Bronchial epithelial cell (primary cell): ENCODE data around the gene GRK4. TPM values are rescaled to one million over a fixed set of nuclear protein-coding genes. Genes with fewer than 3 reads are reported as not detected.
A peak's percentile ranks its signal among the peaks of the same experiment; 100 is the strongest.
"Not testable (repeated sequence)": the region's sequence is repeated elsewhere in the genome, so short reads cannot be mapped to it uniquely, and the experiment has no call there.

Experiments used
- DNase-seq: peaks from one replicate; pipeline ENCODE4 v3.0.0-alpha.2; 2010; ENCODE audit warnings: low read depth
- FAIRE-seq: peaks from 2 replicates; lab custom pipeline; 2011; peaks lifted over from hg19 to GRCh38; lab: Jason Lieb, UNC
- H3K27me3 ChIP-seq: 2 replicates; pipeline ENCODE4 v1.5.1; 2011; ENCODE audit warnings: low read length; ENCODE audit not compliant: control insufficient read depth, insufficient read depth
- H3K36me3 ChIP-seq: 2 replicates; pipeline ENCODE4 v1.5.1; 2011; ENCODE audit warnings: low read length; ENCODE audit not compliant: control insufficient read depth, insufficient read depth
- H3K4me3 ChIP-seq: 2 replicates; pipeline ENCODE4 v1.5.1; 2011; ENCODE audit warnings: mild to moderate bottlenecking, low read depth, low read length, control low read depth
- CTCF ChIP-seq: IDR thresholded peaks from 2 replicates; pipeline ENCODE4 v1.5.1; 2011; ENCODE audit warnings: mild to moderate bottlenecking, moderate library complexity, low read length, control low read depth, inconsistent platforms; ENCODE audit not compliant: insufficient read depth, severe bottlenecking
- total RNA-seq: library from RNA; depleted of rRNA; stranded (reverse); fragments of >200 nt; gene quantifications from 2 replicates; pipeline ENCODE4 v1.2.1, GENCODE V29; 2014

Gene GRK4
- total RNA-seq, 1 donor from 2014 or later = 3.7 TPM

- DNase-seq (no peak), FAIRE-seq (peak; percentile 40)
- H3K36me3 ChIP-seq = no peaks in the 10 kb centered on the region
- TF ChIP-seq CTCF = no peak
- H3K27me3 ChIP-seq = peaks cover 2% of the 10 kb centered on the region
- H3K4me3 ChIP-seq = no peak overlapping the region
Measured at GRCh38 chr4:2981256-2981819, 18.0 kb downstream of the GRK4 start.

- no peaks in the 10 kb centered on the region for H3K36me3 ChIP-seq
- TF ChIP-seq CTCF = no peak
- DNase-seq = no peak
- no peak for FAIRE-seq
- H3K27me3 ChIP-seq = peaks cover 2% of the 10 kb centered on the region
- H3K4me3 ChIP-seq = no peak overlapping the region
Measured at GRCh38 chr4:2982012-2982411, 18.6 kb downstream of the GRK4 start.

- H3K27me3 ChIP-seq, H3K36me3 ChIP-seq, H3K4me3 ChIP-seq, DNase-seq, FAIRE-seq: not testable (repeated sequence)
Measured at GRCh38 chr4:2983715-2984114, 20.3 kb downstream of the GRK4 start.

- TF ChIP-seq CTCF = no peak
- FAIRE-seq (peak; percentile 73), DNase-seq (peak; percentile 79)
Measured at GRCh38 chr4:2991243-2991642, 27.9 kb downstream of the GRK4 start.

GRCh38 chr4:2994917-2995316 is 31.5 kb downstream of the GRK4 start:
- TF ChIP-seq CTCF = no peak
- Histone ChIP-seq H3K36me3 (no peaks in the 10 kb centered on the region), H3K4me3 (no peak overlapping the region), H3K27me3 (peaks cover 2% of the 10 kb centered on the region)
- DNase-seq (no peak), FAIRE-seq (no peak)

More at GRCh38 chr4:2991243-2991642, 27.9 kb downstream of the GRK4 start:
- Histone ChIP-seq H3K36me3 (no peaks in the 10 kb centered on the region), H3K4me3 (no peak overlapping the region), H3K27me3 (no peaks in the 10 kb centered on the region)

GRCh38 chr4:2995546-2996265 is 32.3 kb downstream of the GRK4 start:
- FAIRE-seq (no peak), DNase-seq (no peak)
- no peak for TF ChIP-seq CTCF

More at GRCh38 chr4:2995546-2996265, 32.3 kb downstream of the GRK4 start:
- Histone ChIP-seq H3K4me3 (no peak overlapping the region), H3K36me3 (no peaks in the 10 kb centered on the region), H3K27me3 (peaks cover 2% of the 10 kb centered on the region)
